ENCODE measurements around the gene CPS1. TPM values are rescaled to one million over a fixed set of nuclear protein-coding genes. Genes with fewer than 3 reads are reported as not detected.

The CPS1 gene
- total RNA-seq, 1 donor from 2014 or later: 8.8 TPM

GRCh38 chr2:210531482-210531881 lies 24.9 kb upstream of the CPS1 start:
- Histone ChIP-seq H3K4me1 (no peaks in the 10 kb centered on the region), H3K9me3 (no peaks in the 10 kb centered on the region), H3K36me3 (no peaks in the 10 kb centered on the region), H3K4me3 (no peak overlapping the region), H3K27me3 (no peaks in the 10 kb centered on the region), H3K27ac (no peak overlapping the region)
- intact Hi-C loops (cut with DNase I): no loop called here
- TF ChIP-seq CTCF (IDR thresholded peaks at IDR 0.05) (no peak), POLR2AphosphoS5 (IDR thresholded peaks at IDR 0.05; ENCODE audit: insufficient read depth in 1 of 2, low read depth in 1 of 2) (no peak), POLR2A (IDR thresholded peaks at IDR 0.05) (no peak)
- no peak for DNase-seq (ENCODE audit: extremely low spot score in 2 of 2)

- no peaks in the 10 kb centered on the region for H3K27me3 ChIP-seq
- no peaks in the 10 kb centered on the region for H3K36me3 ChIP-seq
- H3K4me3 ChIP-seq: no peak overlapping the region
- TF ChIP-seq POLR2A (IDR thresholded peaks at IDR 0.05) (no peak), CTCF (IDR thresholded peaks at IDR 0.05) (no peak), POLR2AphosphoS5 (IDR thresholded peaks at IDR 0.05; ENCODE audit: insufficient read depth in 1 of 2, low read depth in 1 of 2) (no peak)
- DNase-seq (ENCODE audit: extremely low spot score in 2 of 2): no peak
- intact Hi-C loops (cut with DNase I): no loop called here
- no peak overlapping the region for H3K27ac ChIP-seq
- no peaks in the 10 kb centered on the region for H3K9me3 ChIP-seq
- H3K4me1 ChIP-seq: no peaks in the 10 kb centered on the region
These were observed 23.0 kb upstream of the CPS1 start for GRCh38 chr2:210533389-210533788.

GRCh38 chr2:210534879-210535278 lies 21.5 kb upstream of the CPS1 start:
- Histone ChIP-seq H3K27ac (no peak overlapping the region), H3K4me3 (no peak overlapping the region), H3K4me1 (no peaks in the 10 kb centered on the region), H3K27me3 (no peaks in the 10 kb centered on the region), H3K36me3 (no peaks in the 10 kb centered on the region), H3K9me3 (no peaks in the 10 kb centered on the region)
- no peak for DNase-seq (ENCODE audit: extremely low spot score in 2 of 2)
- no peak for TF ChIP-seq POLR2AphosphoS5 (IDR thresholded peaks at IDR 0.05; ENCODE audit: insufficient read depth in 1 of 2, low read depth in 1 of 2)
- TF ChIP-seq POLR2A (IDR thresholded peaks at IDR 0.05): no peak
- no peak for TF ChIP-seq CTCF (IDR thresholded peaks at IDR 0.05)
- intact Hi-C loops (cut with DNase I): no loop called here

- H3K27me3 ChIP-seq: no peaks in the 10 kb centered on the region
- no peaks in the 10 kb centered on the region for H3K9me3 ChIP-seq
- H3K4me3 ChIP-seq: no peak overlapping the region
- DNase-seq (ENCODE audit: extremely low spot score in 2 of 2): no peak
- intact Hi-C loops (cut with DNase I): no loop called here
- H3K4me1 ChIP-seq: no peaks in the 10 kb centered on the region
- H3K36me3 ChIP-seq: no peaks in the 10 kb centered on the region
- TF ChIP-seq POLR2AphosphoS5 (IDR thresholded peaks at IDR 0.05; ENCODE audit: insufficient read depth in 1 of 2, low read depth in 1 of 2) (no peak), POLR2A (IDR thresholded peaks at IDR 0.05) (no peak), CTCF (IDR thresholded peaks at IDR 0.05) (no peak)
- H3K27ac ChIP-seq: no peak overlapping the region
These were observed 19.3 kb upstream of the CPS1 start for GRCh38 chr2:210536973-210537650.

GRCh38 chr2:210539035-210539434 lies 17.4 kb upstream of the CPS1 start:
- no peaks in the 10 kb centered on the region for H3K4me1 ChIP-seq
- no peak for DNase-seq (ENCODE audit: extremely low spot score in 2 of 2)
- no peaks in the 10 kb centered on the region for H3K27me3 ChIP-seq
- no peak overlapping the region for H3K27ac ChIP-seq
- intact Hi-C loops (cut with DNase I): no loop called here
- H3K4me3 ChIP-seq: no peak overlapping the region
- no peaks in the 10 kb centered on the region for H3K9me3 ChIP-seq
- no peaks in the 10 kb centered on the region for H3K36me3 ChIP-seq
- TF ChIP-seq POLR2A (IDR thresholded peaks at IDR 0.05) (no peak), CTCF (IDR thresholded peaks at IDR 0.05) (no peak), POLR2AphosphoS5 (IDR thresholded peaks at IDR 0.05; ENCODE audit: insufficient read depth in 1 of 2, low read depth in 1 of 2) (no peak)
